GM18499 (cell line): ENCODE measurements around the gene PPIE.
"Not testable (repeated sequence)": the region's sequence is repeated elsewhere in the genome, so short reads cannot be mapped to it uniquely, and the experiment has no call there.

Experiments
- ATAC-seq: cut with Tn5 transposase; IDR thresholded peaks from one replicate; pipeline ENCODE4 v1.9.1; 2021; ENCODE audit warnings: moderate number of reproducible peaks; ENCODE audit not compliant: insufficient read depth, unreplicated experiment

The PPIE gene

DNA sequence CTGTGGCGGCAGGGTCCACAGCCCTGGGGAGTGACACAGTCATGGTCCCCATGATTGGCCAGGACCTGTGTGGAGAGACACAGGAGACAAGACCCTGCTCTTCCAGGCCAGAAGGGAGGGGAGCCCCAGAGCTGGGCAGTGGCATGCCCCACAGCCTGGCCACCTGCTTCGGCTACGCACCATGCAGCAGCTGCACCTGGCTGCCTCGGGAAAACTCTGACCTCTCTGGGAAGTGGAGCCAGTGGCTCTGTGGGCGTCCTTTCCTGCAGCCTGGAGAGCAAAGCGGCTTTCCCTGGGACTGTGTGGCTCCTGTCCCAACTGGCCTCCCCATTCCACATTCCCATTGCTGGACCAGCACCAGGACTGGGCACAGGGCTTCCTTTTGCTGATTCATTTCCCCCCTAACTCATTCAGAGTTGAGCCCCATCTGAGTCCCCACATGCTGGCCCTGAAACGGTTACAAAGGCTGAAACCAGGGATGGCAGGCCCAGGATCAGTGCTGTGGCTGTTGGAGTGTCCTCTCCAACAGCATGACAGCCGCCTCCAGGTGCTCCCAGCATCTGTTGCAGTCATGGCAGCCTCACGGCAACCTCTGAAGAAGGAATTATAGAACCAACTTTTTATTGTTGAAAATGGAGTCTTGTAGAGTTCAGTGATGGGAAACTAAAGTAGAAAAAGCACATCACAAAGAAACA is 17.4 kb downstream of the PPIE start:
- ATAC-seq: no peak

DNA sequence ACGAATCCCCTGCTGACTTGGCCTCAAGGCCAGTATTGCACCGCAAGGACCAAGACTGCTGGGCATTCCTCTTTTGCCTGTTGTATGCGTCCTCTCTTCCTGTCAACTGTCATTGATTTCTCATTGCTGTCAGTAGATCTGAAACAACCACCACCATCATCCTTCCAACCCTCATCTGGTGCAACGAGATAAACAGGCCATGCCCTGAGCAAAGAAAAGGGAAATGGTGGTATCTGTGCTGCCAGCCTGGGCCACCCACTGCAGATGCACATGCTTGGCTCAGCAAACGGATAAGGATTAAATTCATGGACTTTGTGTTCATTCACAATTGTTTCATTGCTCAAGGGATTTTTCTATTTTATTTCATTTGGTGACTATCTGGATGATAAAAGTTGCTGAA is 18.8 kb downstream of the PPIE start:
- no peak for ATAC-seq

DNA sequence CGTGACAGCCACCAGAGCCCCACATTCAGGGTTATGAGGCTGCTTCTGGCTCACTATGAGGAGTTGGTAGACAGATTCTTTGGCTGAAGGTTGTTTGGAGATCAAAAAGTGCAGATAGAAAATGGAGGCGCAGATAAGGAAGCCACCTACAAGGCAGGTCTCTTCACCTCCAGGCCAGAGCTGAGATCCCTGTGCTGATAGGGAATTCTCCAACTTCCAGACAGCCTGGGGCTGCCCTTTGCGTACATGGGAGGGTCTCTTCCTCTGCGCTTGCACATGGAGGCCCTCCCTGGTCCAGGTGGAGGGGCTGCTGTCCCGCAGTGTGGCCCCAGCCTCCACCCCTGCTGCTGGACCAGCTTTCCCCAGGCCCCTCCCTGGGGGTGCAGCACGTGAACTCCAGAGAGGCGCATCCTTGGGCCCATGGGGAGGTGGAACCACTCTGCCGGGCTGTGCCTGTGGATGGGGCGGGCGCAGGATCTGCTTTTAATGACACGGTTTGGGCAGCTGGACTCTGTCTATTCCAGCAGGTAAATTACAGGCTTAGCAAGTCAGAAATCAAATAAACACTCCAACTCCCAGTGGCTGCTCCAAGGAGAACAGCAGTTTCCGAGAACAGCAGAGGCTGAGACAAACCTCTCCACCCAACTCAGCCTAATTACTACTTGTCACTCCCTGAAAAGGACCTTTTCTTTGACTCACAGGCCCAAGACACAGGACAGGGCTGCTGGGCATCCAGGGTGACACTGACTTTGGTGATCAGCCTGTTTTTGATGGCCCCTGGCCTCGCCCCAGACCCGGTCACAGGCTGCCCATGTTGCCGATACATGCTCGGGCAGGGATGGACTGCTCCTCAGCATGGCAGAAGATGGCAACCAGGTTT is 20.1 kb downstream of the PPIE start:
- no peak for ATAC-seq

DNA sequence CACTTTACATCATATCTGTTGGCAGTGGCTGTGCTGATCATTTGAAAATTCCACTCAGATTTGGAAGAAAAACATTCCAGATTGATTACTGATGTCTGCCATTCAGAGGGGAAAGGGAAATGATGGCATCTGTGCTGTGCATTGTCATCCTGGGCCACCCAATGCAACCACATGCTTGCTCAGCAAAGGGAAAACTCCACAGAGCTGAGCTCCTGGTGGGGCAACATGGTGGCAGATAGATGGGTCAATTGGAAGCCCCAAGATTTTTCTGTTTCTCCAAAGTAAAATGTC is 20.7 kb downstream of the PPIE start:
- ATAC-seq: no peak

DNA sequence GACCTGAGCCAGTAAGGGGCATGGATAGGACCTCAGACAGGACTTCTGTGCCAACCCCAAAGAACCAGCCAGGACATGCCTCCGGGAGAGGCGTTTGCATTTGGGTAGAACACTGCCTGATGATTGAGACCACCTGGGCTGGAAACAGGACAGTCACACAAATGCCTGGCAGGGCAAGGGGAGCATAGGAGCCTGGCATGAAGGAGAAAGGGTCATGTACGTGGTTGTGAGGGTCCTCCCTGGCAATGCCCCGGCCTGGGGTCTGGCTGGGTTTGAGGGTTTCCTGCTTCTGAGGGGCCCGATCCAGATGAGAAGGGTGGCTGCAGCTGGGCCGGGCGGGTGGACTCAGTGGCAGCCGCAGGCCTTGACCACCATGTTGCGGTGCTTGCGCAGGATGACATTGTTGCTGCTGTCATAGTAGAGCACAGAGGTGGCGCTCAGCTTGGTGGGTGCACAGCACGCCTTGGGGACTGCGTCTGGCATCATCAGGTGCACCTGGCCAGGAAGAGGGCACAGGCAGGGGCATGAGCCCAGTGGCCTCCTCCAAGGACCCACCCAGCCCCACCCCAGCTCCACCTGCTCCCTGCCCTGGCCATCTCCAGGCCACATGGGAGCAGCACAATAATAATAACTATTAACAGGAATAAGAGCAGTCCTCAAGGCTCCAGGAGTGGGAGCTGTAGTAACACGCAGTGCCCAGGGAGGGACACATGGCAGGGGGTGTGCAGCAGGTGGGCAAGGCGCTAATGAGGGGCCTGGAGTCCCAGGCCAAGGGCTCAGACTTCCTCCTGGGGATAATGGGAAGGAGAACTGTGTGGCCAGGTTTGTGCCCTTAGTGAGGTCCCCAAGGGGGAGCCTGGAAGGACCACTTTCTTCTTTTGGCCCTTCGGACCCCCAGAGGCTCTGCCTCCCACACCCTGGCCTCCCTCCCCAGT is 21.7 kb downstream of the PPIE start:
- no peak for ATAC-seq

DNA sequence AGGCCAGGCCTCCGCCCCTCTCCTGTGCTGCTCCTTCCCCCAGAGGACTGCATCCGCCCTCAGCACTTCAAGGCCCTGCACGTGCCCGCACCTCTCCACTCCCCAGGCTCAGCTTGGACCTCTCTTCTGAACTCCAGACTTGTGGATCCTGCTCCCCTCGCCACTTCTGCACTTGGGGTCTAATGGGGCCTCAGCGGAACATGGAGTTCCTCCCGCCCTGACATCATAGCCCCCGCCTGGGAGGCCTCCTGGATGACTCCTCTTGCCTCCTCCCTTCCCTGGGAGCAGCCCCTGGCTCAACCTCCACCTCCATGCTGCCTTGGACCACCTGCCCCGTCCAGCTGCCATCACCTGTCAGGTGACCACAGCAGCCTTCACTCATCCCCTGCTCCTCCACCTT is 22.3 kb downstream of the PPIE start:
- ATAC-seq: no peak

DNA sequence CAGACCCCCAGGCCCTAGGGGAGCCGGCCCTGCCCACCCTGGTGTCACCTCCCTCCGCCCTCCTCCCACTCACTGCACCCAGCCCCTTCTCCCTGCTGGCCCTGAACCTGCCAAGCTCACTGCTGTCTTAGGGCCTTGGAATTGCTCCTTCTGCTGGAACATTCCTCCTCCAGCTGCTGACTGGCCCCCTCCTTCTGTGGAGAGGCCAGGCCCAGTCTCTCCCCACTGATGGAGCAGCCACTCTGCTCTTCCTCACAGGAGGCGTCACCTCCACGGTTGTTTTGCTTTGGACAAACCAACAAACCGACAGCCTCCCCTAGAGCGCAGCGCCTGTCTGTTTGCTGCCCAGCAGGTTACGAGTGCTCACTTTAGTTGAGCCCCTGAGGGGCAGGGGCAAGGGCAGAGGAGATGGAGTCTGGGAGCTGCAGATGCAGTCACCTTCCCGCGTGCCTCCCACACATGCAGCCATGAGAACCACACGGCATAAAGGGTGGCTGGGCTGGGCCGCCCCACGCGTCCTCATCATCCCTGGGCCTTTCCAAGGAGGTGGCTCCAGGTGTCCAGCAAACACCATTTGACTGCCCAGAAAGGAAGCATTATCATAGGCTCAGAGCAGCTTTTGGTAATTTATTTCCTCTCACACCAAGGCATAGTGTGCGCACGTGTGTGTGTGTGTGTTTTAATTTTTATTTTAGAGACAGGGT is 23.0 kb downstream of the PPIE start:
- ATAC-seq: no peak

DNA sequence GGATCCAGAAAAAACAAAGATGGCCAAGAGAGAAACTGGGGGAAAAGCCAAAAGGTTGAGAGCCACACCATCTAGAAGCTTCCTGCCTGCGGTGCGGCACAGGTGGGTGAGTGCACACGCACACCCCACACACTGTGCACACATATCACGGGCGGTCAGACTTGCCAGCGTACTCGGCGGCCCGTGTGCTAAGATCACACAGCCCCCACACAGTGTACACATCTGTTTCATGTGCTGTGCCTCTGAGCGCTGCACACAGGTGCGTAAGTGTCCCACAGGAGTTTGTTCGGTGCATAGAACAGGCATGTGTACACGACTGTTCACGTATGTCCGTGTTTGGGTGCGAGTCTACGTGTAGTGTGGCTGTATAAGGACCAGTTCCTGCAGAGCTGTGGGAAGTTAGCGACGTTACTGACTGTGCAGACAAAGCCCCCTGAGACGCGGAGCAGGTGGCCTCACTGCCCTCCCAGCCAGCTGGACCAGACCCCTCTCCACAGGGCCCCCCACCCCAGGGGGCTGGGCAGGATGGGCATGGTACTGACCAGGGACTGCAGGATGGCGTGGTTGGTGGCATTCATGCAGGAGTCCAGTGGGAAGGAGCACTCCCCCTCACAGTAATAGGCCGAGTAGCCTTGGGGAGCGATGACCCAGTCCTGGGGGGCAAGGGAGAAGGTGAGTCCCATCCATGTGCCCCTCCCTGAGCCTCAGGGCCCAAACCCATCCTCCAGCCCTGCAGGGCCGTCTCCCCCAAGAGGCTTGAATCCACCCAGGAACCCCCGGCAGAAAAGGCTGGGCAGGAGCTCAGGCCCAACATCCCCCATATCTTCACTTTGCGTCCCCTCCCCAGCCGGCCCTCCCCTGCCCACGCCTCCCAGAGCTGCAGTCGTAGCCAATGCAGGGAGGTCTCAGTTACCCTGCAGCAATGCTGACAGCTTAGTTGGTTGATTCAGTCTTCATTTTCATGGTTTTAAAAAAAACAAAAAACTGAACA is 24.2 kb downstream of the PPIE start:
- ATAC-seq: no peak

DNA sequence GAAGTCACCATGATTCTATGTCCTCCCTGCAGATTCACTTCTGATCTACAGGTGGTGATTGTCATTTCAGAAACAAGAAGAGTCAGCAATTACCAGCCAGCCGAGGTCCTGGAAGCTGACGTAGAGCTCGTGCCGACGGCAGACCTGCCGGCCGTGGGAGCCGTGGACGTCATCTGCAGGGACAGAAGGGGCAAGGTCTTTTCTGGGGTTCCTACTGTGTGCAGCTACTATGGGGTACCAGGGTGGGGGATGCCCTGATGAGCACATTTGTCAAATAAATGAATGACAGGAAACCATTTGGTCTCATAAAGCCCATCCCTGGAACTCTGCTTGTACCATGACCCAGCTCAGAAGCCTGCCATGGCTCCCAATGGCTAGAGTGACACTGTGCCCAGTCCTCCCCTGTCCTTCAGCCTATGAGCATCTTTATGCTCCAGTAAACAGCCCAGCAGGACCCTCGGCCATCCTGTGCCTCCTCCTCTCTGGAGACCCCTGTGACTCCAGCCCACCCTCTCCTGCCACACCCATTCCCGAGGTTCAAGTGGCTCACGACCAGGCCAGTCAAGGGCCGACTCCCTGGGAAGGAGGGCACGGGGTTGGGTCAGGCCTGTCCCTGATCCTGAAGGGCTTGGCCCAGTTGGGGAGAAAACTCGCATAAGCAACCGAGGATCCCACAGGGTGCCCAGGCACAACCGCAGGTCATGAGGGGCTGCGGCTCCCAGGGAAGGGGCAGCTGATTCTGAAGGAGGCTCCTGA is 25.1 kb downstream of the PPIE start:
- not testable (repeated sequence) for ATAC-seq

DNA sequence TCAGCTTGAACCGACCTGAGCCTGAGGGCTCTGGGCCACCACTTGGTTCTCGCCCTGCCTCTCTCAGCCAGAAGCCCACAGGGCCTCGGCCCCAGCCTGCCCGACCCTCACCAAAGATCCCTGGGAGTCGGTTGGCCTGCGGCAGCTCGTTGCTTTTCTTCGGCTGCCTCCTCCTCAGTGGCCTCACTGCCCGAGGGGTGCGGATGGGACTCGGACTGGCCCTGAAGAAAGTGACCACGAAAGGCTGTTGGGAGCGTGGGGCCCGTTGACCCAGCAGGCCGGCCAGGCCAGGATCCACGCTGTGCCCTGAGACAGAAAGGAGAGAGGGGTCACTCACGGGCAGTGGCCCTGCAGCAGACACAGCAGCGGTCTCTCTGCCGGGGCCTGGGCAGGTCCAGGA is 25.8 kb downstream of the PPIE start:
- ATAC-seq: not testable (repeated sequence)

DNA sequence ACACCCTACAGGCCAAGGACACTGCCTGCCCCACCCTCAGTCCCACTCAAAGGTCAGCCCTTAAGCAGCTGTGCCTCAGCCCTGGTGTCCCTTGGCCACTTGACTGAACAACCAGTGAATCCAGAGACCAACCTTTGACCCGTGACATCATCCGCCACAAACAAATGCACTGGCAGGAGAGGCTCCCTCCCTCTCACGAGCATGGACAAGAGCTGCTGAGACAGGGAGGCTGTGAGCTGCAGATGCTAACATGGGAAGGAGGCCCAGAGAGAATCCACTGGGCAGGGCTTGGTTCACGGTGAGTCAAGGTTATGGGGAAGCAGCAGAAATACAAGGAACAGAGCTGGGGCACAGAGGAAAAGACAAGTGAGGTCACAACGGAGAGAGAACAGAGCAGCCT is 27.8 kb downstream of the PPIE start:
- ATAC-seq: not testable (repeated sequence)

DNA sequence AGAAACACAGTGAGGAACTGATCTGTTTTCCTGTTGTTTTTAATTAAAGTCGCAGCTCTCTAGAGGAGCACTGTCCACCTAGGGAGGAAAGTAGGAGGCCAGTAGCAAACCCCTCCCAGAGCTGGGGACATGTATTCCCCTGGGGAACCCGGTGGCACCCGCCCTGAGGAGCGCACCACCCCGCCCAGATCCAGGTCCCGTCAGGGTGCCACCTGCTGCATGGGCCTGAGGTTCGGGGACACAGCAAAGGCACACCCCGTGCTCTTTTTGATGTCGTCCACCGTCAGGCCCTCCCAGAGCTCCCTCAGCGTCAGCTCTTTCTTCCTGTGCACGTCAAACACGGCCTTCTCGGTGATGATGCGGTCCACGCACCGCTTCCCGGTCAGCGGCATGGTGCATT is 30.8 kb downstream of the PPIE start:
- ATAC-seq: not testable (repeated sequence)

DNA sequence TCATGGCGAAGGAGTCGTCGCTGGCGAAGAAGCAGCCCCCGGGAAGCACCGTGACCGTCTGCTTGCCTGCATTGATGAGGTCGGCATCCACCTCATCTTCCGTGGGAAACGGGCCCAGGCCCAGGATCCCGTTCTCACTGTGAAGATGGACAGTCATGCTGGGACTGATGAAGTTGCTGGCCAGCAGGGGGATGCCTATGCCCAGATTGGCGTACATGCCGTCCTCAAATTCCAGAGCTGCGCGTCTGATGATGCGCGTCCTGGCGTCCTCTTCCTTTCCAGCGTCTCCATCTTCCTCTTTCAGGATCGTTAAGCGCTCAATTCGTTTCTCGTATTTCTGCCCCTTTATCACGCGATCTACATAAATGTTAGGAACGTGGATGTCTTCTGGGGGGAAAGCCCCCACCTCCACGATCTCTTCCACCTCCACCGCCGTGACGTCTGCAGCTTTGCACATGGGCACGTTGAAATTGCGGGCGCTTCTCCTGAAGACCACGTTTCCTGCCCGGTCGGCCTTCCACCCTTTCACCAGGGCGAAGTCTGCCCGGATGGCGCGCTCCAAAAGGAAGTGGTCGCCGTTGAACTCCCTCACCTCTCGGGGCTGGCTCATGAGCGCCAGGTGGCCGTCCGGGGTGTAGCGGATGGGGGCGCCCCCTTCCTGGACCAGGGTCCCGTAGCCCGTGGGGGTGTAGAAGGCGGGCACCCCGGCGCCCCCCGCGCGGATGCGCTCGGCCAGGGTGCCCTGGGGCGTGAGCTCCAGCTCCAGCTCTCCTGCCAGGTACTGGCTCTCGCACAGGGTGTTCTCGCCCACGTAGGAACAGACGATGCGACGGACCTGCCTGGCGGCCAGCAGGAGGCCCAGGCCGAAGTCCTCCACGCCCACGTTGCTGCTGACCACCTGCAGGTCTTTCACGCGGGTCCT is 31.7 kb downstream of the PPIE start:
- ATAC-seq: not testable (repeated sequence)

DNA sequence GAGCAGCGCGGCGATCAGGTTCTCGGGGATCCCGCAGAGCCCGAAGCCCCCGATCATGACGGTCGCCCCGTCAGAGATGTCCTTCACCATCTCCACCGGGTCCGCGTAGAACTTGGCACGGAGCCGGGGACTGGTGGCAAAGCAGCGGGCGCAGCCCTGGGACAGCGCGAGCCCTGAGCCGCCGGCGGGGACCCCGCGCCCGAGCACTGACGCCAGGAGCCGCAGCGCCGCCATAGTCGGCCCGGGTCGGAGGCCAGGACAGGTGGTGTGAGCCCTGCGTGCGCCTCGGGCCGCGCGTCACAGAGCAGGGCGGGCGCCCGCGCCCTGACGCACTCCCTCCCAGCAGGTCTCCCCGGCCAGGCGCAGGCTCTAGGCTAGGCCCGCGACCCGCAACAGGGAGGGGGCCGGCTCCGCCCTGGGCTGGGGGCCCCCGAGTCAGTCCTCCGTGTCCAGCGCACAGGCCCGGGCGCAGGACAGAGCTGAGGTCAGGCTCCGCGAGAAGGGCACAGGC is 32.4 kb downstream of the PPIE start, which contains the start of gene OXCT2:
Gene OXCT2 (minus strand): TSS at position 327 of the 511 bp plus-strand sequence. CDS start 93 bp downstream, at position 234.
- not testable (repeated sequence) for ATAC-seq

DNA sequence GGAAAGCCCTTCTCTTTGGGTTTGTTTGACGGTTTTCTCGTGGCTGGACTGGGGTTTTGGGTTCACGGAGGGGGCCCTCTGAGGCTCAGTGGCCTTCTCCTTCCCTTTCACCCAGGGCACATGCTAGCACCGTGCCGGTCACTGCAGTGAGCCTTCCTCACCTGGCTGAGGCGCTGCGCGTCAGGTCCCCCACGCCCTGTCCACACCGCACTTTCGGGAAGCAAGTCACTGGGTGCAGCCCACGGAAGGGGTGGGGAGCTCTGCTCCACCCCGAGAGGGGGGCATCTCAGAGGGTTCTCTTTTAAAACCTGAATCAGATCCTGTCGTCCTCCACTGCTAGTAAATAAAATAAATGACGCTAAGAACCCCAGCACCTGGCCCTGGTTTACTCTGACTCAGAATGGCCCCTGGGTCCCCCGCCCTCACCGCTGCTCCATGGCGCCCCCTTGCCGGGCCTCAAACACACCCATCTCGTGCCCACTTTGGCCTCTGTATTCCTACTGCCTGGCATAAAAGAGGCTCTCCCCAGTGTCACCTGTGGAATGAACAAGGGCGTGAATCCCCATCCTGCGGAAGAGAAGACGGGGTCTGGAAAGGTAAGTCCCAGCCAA is 34.8 kb downstream of the PPIE start:
- not testable (repeated sequence) for ATAC-seq

DNA sequence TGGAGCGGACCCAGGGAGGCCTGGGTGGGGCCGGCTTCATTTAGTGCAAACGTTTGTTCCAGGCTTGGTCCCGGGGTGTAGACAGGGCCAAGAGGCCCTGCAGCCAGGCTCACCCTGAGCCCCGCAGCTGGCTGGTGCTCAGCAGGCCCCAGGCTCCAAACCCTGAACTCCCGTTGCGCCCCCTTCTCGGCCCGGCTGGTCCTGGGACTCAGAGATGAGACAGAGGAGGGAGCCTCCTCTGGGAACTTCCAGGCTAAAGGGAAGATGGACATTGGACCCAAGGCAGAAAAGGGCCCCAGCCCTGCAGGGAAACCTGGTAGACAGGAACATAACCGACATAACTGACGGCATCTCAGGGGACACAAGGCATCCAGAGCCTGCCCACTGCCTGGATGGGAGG is 36.5 kb downstream of the PPIE start:
- ATAC-seq: not testable (repeated sequence)
